GM19099 (cell line): ENCODE measurements around the gene COQ9.

ENCODE experiments used
- POLR2A ChIP-seq: IDR thresholded peaks from 3 replicates; pipeline ENCODE4 v1.6.1; 2011; ENCODE audit warnings: low read depth; ENCODE audit not compliant: insufficient read length; ENCODE audit errors: extremely low read depth

The COQ9 gene

DNA sequence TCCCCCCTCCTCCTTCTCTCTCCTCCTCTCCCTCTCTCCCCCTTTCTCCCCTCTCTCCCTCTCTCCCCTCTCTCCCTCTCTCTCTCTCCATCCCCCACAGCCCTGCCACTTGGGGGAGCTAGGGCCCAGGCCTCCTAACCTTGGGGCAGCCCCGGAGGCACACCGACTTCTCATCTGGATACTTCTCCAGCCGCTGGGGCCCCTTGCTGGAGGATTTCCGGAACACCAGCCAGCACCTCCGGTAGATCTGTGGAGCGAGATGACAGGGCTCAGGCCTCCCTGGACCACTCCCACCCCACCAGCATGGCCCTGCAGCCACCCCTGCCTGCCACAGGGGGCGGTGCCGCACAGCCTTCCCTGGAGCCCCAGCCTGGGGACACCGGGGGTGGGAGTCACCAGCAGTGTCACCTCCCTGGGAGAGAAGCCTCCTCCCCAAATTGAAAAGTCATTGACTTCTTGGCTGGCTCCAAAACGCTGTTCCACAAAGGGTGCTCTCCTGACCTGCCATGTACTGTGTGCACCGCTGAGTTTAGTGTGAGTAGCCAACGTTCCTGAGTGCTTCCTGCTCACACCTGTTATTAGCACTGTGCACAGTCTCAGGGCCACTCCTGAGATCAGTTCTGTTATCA is 28.5 kb downstream of the COQ9 start:
- TF ChIP-seq POLR2A: no peak

DNA sequence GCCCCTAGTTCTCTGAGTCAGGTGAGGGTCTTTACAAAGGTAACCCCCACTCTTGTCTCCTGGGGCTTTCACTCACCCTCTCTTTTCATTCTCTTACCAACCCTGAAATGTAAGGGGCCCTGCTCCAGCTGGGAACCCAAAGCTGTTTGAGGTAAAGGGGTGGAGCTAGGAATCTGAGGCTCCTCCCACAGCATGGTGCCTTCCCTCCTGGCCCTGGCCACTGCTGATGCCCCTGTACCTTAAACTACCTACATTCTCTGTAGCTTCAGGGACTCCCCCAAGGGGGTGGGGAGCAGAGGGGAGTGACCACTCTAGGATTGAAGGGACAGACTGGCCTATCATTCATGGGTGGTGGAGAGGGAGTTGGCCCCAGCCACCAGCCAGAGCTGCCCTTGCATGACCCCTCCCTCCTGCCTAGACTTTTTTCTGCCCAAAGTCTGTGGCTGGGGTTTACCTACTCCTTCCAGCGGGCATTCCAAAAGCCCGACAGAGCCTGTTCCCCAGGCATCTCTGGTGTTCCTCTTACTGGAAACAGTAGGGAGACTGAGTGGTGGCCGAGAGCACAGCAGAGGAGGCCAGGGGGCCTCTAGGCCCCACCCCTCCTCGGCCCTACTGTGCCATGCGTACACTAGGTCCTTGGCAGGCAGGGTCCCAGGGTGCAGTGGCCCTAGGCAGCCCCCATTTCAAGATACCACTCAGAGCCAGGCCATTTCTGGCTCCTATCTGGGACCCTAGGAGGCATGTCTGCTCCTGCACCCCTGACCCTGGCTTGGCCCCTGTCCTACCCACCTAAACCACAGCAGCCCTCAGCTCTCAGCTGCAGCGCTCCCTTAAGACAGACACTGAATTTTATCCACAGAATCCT is 29.5 kb downstream of the COQ9 start:
- no peak for TF ChIP-seq POLR2A

DNA sequence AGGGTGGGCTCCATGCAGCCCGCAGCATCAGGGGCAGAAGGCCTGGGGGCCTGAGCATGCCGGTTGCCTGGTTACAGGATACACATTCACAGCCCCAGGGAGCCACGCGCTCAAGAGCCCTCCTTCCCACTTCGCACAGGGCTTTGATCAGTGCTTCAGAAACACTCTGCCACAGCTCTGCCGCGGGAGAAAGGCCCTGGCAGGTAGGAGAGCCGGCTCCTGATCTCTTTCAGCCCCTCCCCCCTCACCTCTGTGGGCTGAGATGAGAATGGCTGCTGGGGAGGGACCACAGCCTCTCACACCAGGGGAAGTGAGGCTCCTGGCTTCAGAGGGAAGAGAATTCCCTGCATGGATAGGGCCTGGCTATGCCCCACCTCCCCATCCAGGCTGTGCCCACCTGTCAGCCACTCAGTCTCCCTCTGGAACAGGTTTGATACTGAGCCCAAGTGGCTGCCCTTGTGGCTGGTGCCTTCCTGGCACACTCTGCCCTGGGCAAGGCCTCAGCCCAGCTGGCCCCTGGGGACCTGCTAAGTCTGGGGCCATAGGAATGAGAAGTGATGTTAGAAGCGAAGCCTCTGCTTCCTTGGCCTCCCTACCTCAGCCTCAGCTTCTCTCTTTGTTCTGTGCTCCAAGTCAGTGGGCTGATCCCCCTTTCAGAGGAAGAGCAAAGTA is 30.4 kb downstream of the COQ9 start:
- no peak for TF ChIP-seq POLR2A

DNA sequence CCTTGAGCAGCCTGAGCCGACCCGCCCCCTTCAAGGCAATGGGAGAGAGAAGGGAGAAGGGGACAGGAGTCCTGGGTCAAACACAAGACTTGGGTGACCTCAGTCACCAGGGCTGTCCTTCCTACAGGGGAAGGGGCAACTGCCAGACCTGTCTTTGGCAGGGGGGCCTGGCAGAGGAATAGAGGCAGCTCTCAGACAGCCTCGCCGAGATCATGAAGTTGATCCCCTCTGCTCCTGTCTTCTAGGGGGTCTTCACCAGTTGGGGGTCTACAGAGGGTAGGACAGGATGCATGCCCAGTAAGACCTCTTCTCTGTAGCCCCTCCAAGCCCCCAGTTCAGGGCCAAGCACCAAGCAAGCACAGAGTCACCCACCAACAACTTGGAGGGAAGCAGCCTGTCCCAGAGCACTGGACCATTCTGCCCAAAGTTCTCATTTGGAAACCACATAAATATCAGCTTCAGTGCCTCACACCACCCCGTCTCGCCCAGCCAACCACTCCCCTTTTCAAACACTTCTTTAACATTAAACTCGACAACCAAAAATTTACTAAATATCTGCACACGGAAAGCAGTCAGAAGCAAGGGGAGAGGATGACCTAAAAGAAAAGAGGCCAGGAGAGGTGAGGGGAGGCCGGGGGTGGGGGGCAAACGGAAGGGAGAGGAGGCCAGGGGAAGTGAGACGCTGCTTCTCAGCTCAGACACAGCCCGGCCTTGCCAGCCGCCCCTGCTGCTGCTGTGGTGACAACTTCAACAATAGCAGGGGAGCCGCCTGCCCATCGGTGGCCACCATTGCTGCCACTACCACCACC is 31.3 kb downstream of the COQ9 start:
- TF ChIP-seq POLR2A: no peak

DNA sequence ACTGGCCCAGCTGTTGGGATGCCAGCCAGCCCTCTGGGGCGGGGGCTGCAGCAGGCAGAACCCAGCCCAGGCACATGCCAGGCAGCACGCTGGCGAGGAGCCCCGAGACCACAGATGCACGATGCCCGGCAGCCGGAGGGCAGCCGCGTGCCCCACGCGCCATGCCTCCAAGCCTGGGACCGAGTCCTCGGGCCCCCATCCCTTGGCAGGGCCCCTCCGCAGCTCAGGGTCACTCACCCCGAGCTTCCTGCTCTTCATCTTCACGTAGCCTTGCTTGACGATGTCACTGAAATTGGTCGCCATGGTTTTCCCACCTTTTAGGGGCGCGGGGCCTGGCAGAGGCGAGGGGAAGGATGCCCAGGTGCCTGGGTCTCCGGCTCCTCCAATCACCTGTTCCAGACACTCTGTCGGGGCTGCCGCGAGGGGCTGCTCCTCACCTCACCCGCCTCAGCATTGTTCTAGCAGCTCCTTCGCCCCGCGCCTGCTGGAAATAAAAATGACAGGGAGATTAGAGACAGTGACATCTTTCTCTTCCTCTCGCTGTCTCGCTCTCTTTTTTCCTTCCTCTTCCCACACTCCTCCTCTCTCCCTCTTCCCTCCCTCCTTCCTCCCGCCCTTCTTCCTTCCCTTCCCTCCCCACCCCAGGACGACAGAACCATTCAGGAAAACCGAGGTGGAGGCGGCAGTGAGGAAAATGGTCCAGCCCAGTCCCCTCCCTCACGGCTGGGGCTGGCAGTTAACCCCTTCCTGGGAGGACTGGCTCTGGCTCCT is 32.1 kb downstream of the COQ9 start:
- TF ChIP-seq POLR2A: no peak

DNA sequence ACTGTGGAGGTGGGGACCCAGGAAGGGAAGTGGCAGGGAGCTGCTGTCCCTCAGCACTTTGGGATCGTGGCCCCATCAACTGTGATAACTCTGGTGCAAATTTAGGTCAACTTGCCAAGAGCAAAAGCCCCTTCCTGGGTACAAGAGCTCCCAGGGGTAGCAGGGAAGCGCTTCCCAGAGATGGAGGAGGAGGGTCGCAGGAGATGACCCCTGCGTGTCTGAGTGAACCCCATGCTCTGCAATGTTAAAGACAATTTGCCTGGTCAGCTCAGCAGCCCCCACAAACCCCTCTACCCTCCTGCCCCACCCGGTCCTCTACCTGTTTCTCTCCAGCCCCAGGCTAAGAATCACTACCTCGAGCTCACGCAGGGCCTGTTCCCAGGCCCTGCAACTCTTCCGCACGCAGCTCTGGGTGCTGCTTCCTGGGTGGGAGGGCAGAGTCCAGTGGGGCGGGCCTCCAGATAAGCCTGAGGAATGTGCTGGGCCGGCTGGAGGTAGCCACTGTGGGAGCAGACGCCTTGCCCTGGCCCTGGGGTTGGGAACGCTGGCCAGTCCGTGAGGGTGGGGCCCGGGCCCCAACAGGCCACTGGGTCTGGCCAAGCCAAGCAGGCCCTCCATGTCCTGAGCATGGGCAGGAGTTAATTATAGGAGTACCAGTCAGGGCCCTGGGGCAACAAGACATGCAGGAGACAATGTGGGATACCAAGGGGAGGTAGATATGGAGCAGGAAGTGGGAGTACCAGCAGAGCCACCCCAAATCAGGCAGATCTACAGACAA is 32.9 kb downstream of the COQ9 start:
- no peak for TF ChIP-seq POLR2A

DNA sequence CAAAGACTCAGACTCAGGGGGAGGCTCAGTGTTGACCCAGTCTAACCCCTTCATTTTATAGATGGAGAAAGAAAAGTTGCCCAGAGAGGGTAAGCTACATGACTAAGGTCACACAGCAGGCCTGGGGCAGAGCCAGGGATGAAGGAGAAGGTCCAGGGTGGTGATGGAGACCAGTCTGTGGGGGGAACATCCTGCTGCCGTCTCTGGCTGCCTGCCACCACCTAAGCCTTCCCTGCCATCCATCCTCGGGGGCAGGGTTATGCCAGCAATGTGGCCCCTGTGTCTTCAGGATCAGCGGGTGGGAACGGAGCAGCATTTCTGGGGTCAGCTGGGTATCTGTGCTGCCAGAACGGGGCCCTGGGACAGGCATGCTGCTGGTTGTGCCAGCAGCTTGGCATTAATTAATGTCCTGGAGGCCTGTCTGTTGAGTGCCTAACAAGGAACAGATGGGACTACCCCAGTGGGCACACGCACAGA is 33.5 kb downstream of the COQ9 start:
- TF ChIP-seq POLR2A: no peak

DNA sequence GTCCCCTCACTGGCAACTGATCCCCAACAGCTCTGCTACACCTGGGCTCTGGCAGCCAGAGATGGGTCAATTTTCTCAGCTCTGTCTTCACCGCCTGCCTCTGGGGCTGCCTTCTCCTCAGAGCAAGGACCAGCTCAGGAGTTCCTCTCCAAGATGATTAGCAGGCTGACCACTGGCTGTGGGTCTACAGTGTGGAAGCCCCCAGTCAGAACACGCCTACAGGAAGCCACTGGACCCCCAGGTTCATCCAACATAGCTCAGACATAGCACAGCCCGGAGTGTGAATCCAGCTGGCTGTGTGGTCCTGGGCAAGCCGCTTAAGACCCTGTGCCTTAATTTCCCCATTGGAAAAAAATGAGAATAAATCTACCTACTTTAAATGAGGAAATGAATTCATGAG is 34.1 kb downstream of the COQ9 start:
- no peak for TF ChIP-seq POLR2A

DNA sequence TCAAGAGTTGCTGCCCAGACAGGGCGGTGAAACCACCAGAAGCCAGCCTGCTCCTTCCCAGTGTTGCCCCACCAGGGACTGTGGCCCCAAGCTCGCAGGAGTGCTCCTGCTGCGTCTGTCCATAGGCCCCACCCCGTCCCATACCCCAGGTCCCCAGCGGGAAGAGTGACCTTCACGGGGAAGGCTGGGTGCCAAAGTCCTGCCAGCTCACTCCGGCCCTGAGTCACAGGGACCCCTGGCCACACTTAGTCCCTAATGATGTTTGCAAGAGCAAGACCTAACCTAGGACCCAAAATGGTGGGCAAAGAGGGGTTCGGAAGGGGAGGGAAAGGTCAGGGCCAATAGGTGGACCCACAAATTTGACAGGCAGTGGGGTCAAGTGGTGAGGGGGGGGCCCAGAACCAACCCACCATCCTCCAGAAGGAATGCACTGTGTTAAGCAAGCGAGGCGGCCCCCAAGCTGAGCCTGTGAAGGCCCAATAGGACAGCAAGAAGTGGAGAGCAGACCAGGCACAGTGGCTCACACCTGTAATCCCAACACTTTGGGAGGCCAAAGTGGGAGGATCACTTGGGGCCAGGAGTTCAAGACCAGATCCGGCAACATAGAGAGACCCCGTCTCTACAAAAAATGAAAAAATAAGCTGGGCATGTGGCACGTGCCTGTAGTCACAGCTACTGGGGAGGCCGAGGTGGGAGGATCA is 35.7 kb downstream of the COQ9 start:
- TF ChIP-seq POLR2A: no peak

DNA sequence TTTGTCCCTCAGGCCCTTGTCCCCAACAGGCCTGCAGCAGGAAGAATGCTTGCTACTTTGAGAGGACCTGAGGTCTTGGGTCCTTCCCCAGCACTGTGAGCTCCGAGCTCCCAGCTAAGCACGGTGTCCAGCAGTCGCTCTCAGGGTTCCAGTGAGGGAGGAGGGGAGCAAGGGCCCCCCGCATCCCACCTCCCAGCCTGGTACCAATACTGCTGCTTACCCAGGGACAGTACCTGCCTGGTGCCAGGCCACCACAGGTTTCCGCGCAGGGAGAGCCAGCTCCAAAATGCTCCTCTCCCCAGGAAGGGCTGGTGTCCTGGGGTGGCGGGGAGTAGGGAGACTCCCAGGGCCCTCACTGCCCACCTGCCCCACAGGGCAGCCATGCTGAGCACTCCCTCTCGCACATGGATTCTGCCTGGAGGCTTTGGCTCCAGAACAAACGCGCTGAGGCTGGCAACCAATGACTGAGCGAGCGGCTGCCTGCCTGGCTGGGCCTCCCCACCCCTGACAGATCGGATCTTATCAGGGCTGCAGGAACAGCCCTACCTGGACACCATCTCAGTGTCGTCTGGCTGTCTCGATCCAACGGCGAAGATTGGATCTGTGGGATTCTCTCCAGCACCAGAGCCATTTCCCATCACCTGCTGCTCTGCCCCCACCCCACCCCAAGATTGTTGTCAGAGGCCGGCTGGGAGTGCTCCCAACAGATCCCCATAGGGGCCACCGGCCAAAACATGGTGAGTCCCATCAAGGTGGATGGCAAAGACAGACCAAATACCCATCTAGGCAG is 36.6 kb downstream of the COQ9 start:
- TF ChIP-seq POLR2A: no peak

DNA sequence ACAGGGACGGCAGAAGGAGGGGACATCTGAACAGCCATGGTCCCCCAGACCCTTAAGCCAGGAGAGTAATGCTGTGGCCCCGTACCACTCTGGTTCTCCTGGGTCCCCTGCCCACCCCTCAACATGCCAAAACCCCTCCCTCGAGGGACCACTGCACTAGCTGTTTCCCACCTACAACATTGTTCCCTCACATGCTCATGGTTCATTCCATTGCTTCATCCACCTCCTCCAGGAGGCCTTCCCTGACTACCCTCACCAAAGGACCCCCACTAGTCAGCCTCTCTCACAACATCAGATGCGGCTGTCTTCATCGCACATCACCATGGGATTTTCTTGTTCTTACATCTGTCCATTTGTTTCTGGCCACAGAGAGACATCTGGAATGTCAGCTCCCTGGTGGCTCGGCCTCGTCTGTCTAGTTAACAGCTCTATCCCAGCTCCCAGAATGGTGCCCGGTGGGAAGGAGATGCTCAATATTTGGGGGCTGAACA is 37.3 kb downstream of the COQ9 start:
- TF ChIP-seq POLR2A: no peak
